ENCODE measurements around the gene OVOL2.
A peak's percentile ranks its signal among the peaks of the same experiment; 100 is the strongest.

OVOL2 gene

DNA sequence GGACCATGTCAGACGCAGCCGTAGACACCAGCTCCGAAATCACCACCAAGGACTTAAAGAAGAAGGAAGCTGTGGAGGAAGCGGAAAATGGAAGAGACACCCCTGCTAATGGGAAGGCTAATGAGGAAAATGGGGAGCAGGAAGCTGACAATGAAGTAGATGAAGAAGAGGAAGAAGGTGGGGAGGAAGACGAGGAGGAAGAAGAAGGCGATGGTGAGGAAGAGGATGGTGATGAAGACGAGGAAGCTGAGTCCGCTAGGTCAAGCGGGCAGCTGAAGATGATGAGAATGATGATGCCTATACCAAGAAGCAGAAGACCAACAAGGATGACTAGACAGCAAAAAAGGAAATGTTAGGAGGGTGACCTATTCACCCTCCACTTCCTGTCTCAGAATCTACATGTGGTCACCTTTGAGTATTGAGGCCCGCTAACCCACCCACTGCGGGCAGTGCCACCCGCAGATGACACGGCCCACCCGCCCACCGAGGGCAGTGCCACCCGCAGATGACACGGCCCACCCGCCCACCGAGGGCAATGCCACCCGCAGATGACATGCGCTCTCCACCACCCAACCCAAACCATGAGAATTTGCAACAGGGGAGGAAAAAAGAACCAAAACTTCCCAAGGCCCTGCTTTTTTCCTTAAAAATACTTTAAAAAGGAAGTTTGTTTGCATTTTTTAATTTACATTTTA lies 45.6 kb downstream of the OVOL2 start:
- no peak for DNase-seq

- no peak for DNase-seq
Observed at GRCh38 chr20:18011482-18011881, 46.2 kb downstream of the OVOL2 start.

DNA sequence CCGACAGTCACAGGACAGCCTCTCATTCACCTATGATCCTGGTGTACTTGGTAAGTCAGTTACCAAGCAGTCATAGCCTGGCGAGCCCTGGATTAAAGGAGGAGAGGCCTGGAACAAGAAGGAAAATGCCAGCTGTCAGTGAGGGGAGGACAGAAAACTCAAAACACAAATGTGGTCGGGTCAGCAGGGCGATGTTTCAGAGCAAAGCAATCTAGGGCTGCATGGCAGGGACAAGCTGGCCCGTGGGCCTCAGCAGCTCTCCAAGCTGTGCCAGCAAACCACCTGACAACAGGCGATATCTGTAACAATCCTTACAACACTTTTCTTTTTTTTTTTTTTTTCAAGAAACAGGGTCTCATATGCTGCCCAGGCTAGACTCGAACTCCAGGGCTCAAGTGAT lies 48.6 kb downstream of the OVOL2 start:
- no peak for DNase-seq

DNA sequence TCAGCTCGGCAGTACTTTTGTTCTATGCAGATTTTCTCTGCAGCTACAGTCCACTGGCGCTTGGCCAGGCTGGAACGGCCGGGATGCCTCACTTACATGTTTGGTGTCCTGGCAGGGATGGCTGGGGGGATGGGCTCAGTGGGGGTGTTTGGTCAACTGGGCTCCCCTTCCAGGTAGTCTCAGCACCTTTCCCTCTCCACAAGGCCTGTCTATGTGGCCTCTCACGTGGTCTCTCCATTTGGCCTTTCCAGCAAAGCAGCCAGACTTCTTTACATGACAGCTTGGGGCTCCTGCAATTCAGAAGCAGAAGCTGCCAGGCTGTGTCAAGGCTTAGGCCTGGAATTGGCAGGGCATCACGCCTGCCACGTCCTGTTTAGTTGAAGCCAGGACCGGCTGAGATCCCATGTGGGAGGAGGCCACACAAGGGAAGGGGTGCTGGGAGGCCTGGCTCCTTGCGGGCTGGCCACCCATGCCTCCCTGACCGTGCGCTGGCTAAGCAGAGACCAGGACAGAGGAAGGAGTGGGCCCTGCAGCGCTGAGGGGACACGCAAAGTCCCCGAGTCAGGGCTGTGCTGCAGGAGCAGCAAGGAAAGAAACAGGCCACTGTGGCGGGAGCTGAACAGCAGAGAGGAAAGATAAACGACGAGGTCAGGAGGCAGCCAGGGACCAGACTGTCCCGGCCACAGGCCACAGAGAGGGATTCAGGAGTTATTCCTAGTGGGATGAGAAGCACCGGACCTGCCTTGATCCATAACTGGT lies 50.0 kb downstream of the OVOL2 start:
- no peak for DNase-seq

DNA sequence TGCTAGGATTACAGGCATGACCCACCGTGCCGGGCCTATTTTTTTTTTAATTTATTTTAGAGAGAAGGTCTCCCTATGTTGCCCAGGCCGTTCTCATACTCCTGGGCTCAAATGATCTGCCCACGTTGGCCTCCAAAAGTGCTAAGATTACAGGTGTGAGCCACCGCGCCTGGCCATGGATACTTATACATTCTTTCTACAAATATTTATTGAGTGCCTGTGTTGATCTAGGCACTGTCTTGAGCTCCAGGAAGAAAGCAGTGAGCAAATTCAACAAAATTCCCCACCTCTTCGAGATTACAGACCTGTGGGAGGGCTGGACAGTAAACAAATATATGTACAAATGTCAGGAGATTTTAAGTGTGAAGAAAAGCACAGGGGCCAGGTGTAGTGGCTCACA lies 51.0 kb downstream of the OVOL2 start:
- DNase-seq, result no peak

GRCh38 chr20:18005990-18006364 lies 51.7 kb downstream of the OVOL2 start:
- no peak for DNase-seq

GRCh38 chr20:18005170-18005989 lies 52.3 kb downstream of the OVOL2 start:
- no peak for DNase-seq

GRCh38 chr20:18004384-18005031 lies 53.2 kb downstream of the OVOL2 start:
- no peak for DNase-seq

GRCh38 chr20:18003897-18004296 lies 53.8 kb downstream of the OVOL2 start:
- no peak for DNase-seq

- DNase-seq, result no peak
Observed at GRCh38 chr20:18001131-18001921, 56.4 kb downstream of the OVOL2 start.

DNA sequence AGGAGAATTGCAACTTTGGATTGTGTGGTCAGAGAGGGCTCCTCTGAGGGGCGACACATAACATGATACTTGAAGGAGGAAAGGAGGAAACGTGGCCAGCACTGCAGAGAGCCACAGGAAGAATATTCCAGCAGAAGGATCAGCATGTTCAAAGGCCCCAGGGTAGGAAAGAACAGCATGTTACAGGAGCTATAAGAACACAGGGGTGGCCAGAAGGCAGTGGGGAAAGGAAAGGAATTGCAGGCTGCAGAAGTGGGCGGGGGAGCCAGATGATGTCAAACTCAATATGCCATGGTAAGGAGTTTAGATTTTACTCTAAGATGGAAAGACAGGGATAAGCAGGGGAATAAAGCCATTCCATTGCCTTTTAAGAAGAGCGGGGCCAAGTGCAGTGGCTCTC lies 58.1 kb downstream of the OVOL2 start:
- no peak for DNase-seq

DNA sequence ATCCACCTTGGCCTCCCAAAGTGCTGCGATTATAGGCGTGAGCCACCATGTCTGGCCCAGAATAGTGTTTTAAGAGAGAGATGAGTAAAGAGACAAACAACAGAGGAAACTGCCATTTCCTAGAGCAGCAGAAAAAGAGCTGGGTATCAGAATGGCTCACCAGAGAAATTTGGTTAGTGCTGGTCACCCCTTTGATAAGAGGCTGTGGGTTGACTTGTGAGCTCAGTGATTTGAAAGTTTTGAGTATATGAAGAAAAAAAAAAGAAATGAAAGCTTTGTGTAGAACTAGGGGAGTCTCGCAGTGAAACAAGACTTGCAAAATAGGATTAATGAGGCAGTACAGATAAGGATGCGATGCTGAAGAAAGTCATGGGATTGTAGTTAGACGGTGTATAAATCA lies 59.3 kb downstream of the OVOL2 start:
- no peak for DNase-seq

DNA sequence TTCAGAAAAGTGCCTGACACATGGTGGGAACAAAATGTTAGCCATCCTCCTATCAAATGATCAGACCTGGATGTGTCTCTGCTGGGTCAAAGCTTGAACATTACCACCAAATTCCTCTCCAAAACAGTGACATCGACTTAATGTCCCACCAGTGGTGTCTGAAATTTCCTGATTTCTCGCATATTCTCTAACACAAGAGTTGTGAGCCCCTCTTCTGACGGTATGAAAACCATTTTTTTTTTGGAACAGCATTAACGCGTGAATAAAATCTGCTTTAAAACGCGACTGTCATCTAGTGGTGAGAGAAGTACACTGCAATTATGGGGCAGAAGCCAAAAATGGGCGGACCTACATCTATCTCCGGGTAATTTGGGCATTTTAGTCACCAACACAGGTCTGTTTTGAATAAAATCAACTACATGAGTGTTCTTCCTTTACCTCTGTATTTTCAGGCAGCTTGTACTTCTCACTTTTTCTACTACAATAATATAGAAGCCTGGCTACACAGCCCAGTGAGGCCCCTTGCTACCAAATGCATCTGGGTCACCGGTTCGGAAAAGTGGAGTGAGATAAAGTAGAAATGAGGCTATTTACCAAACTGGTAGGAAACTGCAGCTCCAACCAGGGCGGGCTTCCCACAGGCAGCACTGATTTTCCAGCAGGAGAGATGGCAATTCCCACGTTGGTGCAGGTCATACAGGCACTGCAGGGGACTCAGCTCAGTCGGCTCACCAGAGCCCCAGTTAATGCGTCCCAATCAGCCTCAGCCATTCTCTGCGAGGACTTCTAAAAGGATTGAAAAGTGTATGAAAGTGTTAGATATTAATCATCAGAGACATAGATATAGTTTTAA lies 61.5 kb downstream of the OVOL2 start:
- peak; percentile 49 for DNase-seq

GRCh38 chr20:17993546-17993945 lies 64.2 kb downstream of the OVOL2 start:
- DNase-seq, result no peak

DNA sequence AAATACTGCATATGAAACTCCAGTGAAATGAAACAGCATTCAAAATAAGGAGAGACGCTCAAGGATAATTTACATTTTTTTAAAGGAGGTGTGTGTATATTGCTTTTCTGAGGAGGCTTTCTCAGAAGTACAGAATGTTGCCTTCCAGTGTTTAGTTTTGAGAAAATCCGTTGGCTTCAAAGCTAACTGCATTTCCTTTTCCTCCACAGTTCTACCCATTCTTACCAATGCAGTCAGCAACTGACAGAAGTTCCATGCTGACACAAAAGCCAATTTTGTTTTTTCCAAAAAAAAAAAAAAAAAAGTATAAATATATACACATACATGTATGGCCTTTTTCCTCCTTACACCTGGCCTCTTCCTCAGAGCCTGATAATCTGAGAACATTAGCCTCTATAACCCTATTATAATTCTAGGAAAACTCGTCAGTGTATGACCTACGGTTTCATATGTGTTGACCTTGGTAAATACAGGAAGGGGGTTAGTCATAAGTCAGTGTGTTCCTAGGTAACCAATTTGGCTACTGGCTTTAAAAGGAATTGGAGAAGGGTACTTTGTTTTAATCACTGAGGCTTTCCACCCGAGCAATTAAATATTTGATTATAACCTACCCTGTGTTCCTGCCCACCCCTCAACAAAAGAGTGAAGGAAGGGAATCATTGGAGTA lies 64.7 kb downstream of the OVOL2 start:
- no peak for DNase-seq

DNA sequence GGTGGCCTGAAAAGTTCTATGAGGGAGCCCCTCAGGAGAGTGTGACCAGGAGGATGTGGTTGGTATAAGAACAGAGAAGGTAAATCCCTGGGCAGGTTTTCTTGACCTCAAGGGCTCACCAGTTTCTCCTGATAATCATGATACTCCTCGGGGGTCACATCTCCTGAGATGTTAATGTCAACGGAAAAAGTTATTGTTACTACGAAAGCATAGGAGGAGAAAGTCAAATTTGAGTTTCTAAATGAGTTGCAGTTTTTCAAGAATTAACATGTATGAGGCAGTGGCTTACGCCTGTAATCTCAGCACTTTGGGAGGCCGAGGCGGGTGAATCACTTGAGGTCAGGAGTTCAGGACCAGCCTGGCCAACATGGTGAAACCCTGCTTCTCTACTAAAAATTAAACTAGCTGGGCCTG lies 65.5 kb downstream of the OVOL2 start:
- no peak for DNase-seq

DNA sequence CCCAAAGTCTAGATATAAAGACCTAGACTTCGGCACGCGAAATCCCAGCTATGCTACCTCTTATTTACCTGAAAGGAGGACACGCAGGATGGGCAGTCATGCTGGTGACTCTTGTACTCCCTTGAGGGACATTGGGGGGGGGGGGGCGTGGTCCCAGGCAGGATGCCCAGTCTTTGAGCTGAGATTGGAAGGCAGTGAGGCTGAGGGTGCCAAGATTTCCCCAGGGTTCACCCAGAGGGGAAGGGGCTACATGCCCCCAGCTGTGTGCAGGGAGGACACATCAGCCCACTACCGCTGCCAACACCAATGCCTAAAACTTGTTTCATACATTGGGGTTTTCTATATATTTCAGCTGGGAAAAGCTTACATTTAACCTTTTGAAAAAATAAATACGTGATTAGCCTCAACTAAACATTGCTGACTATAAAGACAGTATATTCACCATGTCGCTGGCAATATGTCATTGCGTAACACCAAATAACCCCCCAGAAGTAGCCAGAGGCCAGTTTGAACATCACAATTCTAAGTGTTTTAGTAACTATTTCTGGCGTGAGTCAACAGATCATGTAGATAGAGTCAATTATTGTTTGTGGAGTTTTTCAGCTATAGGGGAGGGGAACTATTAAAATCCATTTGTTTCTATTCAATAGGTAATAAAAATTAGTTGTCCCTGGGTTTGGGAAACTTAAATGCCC lies 67.3 kb downstream of the OVOL2 start:
- no peak for DNase-seq

DNA sequence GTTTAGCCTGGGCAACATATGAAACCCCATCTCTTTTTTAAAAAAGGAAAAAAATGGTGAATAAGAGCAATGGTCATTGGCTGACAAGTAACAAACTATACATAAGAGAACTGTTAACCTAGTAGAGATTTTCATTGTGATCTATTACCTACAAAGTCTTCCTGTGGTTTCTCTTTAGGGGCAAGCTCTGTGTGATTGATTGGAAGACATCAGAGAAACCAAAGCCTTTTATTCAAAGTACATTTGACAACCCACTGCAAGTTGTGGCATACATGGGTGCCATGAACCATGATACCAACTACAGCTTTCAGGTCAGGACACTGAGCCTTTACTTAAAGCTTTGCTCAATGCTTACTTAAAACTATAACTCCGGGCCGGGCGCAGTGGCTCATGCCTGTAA lies 69.7 kb downstream of the OVOL2 start:
- DNase-seq, result no peak

DNA sequence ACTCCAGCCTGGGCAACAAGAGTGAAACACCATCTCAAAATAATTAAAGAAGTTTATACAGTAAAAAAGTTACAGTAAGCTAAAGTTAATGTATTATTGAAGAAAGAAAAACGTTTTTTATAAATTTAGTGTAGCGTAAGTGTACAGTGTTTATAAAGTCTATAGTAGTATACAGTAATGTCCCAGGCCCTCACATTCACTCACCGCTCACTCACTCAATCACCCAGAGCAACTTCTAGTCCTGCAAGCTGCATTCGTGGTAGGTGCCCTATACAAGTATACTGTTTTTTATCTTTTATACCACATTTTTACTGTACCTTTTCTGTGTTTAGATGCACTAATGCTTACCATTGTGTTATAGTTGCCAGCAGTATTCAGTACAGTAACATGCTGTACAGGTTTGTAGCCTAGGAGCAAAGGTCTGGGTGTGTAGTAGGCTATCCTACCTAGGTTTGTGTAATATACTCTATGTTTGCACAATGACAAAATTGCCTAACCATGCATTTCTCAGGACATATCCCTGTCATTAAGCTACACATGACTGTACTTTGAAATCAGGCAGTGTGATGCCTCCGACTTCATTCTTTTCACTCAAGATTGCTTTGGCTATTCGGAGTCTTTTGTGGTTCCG lies 72.2 kb downstream of the OVOL2 start:
- no peak for DNase-seq

DNA sequence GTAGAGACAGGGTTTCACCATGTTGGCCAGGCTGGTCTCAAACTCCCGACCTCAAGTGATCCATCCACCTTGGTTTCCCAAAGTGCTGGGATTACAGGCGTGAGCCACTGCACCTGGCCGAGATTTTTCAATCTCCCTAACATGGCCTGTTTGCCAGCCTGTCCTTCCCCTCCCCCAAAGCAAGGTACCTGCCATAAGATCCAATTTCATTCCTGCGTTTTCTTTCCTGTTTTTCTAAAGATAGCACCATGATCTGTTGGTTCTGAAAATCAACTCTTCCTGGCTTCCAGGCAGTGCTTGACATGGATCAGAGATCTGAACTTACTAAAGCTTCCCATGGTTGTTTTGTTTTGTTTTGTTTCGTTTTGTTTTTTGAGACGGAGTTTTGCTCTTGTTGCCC lies 81.4 kb downstream of the OVOL2 start:
- no peak for DNase-seq

Measured in kidney glomerular epithelial cell (primary cell).